Heart left ventricle (tissue), 13 donors: ENCODE data around the gene CHCHD6.

Experiments used
- POLR2A ChIP-seq, 2 donors: fragments of 450-650 bp; IDR thresholded peaks; one replicate each; pipeline ENCODE4 v1.6.1; 2017; ENCODE audit warnings: antibody characterized with exemption in 2 of 2, mild to moderate bottlenecking in 2 of 2, moderate library complexity in 2 of 2
- TF ChIP-seq, protein P1 (sequence below), 12 donors: fragments of 200-600 bp; sonication (generic) in 4 of 12; IDR thresholded peaks; one replicate each; pipeline versions ENCODE4 v1.5.0 to v1.8.0; 2018 to 2022; ENCODE audit warnings: antibody characterized with exemption in 12 of 12, mild to moderate bottlenecking in 5 of 12
- donor health status: ischemic (EF 13 %, LVEDD 7.1; RV severe dilation, severe dysfunction).
- donor health status: DM: no; HTN: yes; CAD: no.
- donor health status: DM: no; HTN: no; CAD: no.
- donor health status: ischemic (EF 25% LVEDD 6.9; RV normal size, moderate dysfunction).
- donor health status: ischemic (EF 25% LVEDD 5.7; RV mildly dilated, moderate dysfunction).
- donor health status: ischemic (EF 35%, LVEDD 5.7; RV mildly dilated, moderate dysfunction).
- donor health status: nonischemic (EF 11% LVEDD 7.7; RV severe dilation, severe dysfunction).
- donor health status: DM: yes; HTN: yes; CAD: no.
- donor health status: PGD.
- donor health status: ischemic (EF 29% LVEDD 5.4; RV normal size, mild dysfunction).
- donor health status: nonischemic (EF 23%, LVEDD 6.1; RV moderate dilation, normal function).

GRCh38 chr3:126995254-126995780 lies 291.3 kb downstream of the CHCHD6 start:
- TF ChIP-seq, protein P1, sequence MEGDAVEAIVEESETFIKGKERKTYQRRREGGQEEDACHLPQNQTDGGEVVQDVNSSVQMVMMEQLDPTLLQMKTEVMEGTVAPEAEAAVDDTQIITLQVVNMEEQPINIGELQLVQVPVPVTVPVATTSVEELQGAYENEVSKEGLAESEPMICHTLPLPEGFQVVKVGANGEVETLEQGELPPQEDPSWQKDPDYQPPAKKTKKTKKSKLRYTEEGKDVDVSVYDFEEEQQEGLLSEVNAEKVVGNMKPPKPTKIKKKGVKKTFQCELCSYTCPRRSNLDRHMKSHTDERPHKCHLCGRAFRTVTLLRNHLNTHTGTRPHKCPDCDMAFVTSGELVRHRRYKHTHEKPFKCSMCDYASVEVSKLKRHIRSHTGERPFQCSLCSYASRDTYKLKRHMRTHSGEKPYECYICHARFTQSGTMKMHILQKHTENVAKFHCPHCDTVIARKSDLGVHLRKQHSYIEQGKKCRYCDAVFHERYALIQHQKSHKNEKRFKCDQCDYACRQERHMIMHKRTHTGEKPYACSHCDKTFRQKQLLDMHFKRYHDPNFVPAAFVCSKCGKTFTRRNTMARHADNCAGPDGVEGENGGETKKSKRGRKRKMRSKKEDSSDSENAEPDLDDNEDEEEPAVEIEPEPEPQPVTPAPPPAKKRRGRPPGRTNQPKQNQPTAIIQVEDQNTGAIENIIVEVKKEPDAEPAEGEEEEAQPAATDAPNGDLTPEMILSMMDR (IDR thresholded peaks at IDR 0.05) = no peak
- TF ChIP-seq POLR2A (IDR thresholded peaks at IDR 0.05) = no peak
